Type B pancreatic cell (in vitro differentiated cells): Measurements from ENCODE around the gene MOB3B. TPM values are rescaled to one million over a fixed set of nuclear protein-coding genes. Genes with fewer than 3 reads are reported as not detected.

Experiments used
- DNase-seq: peaks from one replicate; pipeline ENCODE4 v3.0.0; 2021; ENCODE audit warnings: mixed read lengths; ENCODE audit not compliant: unreplicated experiment; ENCODE audit errors: extremely low spot score
- H3K27ac Mint-ChIP-seq: 2 replicates; pipeline ENCODE4 v1.8.0; 2021; ENCODE audit warnings: mild to moderate bottlenecking, mixed read lengths
- H3K27me3 Mint-ChIP-seq: 2 replicates; pipeline ENCODE4 v1.8.0; 2021; ENCODE audit warnings: mixed read lengths
- H3K36me3 Mint-ChIP-seq: 2 replicates; pipeline ENCODE4 v1.8.0; 2021; ENCODE audit warnings: mixed read lengths
- H3K4me1 Mint-ChIP-seq: one replicate; pipeline ENCODE4 v1.8.0; 2021; ENCODE audit warnings: mixed read lengths; ENCODE audit not compliant: unreplicated experiment
- H3K4me3 Mint-ChIP-seq: 2 replicates; pipeline ENCODE4 v1.8.0; 2021; ENCODE audit warnings: mild to moderate bottlenecking, mixed read lengths
- H3K9me3 Mint-ChIP-seq: 2 replicates; pipeline ENCODE4 v1.8.0; 2021; ENCODE audit warnings: mixed read lengths
- total RNA-seq: library from RNA; stranded (reverse); gene quantifications from 2 replicates; pipeline ENCODE4 v1.2.1, GENCODE V29; 2021; ENCODE audit warnings: low replicate concordance
- TF ChIP-seq, protein P1 (sequence below): fragments of 200-600 bp; sonication (generic); conservative IDR thresholded peaks from 2 replicates; pipeline ENCODE4 v1.5.0; 2021; ENCODE audit warnings: antibody characterized with exemption, mild to moderate bottlenecking

The MOB3B gene
- total RNA-seq, 1 donor from 2014 or later, result 27.5 TPM

DNA sequence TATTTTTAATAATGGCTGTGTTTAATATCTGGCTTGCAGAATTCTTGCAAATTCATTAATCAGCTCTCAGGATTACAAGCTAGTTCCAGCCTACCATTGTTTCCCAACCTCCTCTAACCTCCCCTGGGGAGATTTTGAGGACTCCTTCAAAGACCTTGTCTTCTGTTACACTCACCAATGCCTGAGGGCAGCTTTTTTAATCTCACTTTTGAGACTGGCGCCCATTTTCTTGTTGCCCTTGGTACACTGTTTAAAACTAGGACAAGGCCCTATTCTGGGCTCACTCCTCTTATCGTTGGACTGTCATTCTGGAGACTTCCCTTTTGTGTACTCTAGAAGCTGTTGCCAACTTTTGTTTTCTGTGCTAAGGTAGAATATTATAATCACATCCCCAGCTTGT, 219.0 kb downstream of the MOB3B start:
- TF ChIP-seq, protein P1, sequence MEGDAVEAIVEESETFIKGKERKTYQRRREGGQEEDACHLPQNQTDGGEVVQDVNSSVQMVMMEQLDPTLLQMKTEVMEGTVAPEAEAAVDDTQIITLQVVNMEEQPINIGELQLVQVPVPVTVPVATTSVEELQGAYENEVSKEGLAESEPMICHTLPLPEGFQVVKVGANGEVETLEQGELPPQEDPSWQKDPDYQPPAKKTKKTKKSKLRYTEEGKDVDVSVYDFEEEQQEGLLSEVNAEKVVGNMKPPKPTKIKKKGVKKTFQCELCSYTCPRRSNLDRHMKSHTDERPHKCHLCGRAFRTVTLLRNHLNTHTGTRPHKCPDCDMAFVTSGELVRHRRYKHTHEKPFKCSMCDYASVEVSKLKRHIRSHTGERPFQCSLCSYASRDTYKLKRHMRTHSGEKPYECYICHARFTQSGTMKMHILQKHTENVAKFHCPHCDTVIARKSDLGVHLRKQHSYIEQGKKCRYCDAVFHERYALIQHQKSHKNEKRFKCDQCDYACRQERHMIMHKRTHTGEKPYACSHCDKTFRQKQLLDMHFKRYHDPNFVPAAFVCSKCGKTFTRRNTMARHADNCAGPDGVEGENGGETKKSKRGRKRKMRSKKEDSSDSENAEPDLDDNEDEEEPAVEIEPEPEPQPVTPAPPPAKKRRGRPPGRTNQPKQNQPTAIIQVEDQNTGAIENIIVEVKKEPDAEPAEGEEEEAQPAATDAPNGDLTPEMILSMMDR, result no peak
- no peak overlapping the region for H3K4me3 Mint-ChIP-seq

DNA sequence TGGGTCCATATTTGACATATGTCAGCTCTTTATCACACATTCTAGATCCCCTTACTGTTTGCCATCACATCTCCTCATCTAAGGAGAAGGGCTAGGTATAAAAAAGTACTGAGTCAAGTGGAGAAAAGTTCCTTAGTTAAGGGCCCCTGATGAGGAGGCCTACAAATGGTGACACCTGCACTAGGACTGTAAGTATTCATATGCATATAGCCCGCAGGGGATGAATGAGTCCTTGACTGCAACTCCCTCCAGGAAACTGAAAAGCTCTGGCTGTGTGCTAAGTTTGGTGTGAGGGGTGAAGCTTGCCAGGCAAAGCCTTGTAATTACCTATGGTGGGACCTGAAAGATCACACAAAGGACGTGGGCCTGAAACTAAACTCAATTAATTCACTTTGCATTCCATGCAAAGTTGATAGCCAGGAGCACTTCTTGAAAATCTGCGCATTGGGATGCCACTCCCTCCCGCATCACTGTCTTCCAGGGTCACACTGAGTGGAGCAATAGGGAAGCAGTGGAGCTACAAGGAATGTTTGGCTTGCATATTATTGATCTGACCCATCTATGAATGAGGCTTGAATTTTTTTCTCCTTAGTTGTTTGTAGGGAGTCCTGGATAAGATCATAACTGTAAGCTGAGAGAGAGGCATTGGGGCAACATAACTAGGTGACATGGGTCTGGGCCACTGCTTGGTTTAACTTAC, 220.8 kb downstream of the MOB3B start:
- no peaks in the 10 kb centered on the region for H3K9me3 Mint-ChIP-seq
- no peaks in the 10 kb centered on the region for H3K36me3 Mint-ChIP-seq
- H3K27me3 Mint-ChIP-seq, result no peaks in the 10 kb centered on the region
- no peak overlapping the region for H3K4me3 Mint-ChIP-seq
- no peak for DNase-seq
- H3K4me1 Mint-ChIP-seq, result no peaks in the 10 kb centered on the region
- no peak overlapping the region for H3K27ac Mint-ChIP-seq
- TF ChIP-seq, protein P1, result no peak

More for the DNA sequence above, 219.0 kb downstream of the MOB3B start:
- no peak overlapping the region for H3K27ac Mint-ChIP-seq
- H3K27me3 Mint-ChIP-seq, result no peaks in the 10 kb centered on the region
- H3K4me1 Mint-ChIP-seq, result no peaks in the 10 kb centered on the region
- H3K36me3 Mint-ChIP-seq, result no peaks in the 10 kb centered on the region
- no peak for DNase-seq
- no peaks in the 10 kb centered on the region for H3K9me3 Mint-ChIP-seq

DNA sequence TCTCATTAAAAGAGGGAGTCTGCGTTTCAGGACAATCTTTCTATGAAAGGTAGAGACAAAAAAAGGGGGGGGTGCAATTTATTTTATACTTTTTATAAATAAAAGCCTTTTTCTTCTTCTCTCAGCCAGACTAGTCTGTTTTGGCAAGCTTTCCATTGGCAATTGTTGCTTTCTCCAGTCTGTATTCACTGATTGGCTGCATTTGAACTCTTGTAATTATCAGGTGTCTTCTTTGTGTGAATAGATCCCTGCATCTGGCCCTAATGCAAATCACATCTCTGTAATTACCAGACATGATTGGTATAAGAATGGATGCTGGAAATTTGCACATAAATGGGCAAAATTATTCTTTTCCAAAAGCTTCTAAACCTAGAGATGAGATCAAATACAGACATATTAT, 225.1 kb downstream of the MOB3B start:
- H3K4me1 Mint-ChIP-seq, result peaks cover 5% of the 10 kb centered on the region
- TF ChIP-seq, protein P1, result no peak
- H3K27me3 Mint-ChIP-seq, result no peaks in the 10 kb centered on the region
- no peak for DNase-seq
- H3K4me3 Mint-ChIP-seq, result no peak overlapping the region
- H3K36me3 Mint-ChIP-seq, result no peaks in the 10 kb centered on the region
- no peaks in the 10 kb centered on the region for H3K9me3 Mint-ChIP-seq
- H3K27ac Mint-ChIP-seq, result no peak overlapping the region

DNA sequence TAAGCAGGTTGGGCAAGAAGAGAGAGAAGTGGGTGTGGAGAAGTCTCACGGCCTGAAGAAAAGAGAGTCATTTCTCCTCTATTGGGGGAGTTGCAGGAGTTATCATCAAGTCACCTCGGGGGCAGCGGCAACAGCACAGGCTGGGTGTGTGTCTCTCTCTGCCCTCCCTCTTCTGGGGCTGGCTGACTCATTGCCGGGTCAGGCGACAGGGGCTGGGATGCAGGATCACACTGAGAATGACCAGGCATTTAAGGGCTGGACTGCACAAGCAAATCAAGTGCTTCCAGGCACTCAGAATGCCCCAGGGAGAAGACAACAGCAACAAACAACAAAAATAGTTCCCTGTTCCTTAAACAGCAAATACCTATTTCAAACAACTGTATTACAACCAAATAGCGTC, 226.4 kb downstream of the MOB3B start:
- Mint-ChIP-seq H3K4me1 (peaks cover 5% of the 10 kb centered on the region), H3K27me3 (no peaks in the 10 kb centered on the region), H3K36me3 (no peaks in the 10 kb centered on the region), H3K9me3 (no peaks in the 10 kb centered on the region), H3K27ac (no peak overlapping the region), H3K4me3 (no peak overlapping the region)
- TF ChIP-seq, protein P1, result no peak
- no peak for DNase-seq

DNA sequence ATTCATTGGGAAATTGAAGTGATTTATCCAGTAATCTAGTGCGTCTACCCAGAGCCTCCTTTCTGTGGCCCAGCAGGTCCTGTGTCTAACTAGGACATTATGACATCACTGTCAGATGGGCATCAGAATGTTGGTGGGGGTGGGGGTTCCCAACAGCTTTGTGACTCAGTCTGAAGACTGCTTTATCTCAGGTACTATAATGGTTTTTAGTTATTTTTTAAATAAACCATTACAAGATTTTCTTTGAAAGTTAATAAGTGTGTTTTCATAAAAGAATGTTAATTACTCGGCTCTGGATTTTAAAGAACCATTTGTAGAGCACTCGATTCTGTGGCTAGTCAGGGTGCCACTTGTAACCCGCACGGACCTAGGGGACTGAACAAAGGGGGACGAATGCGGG, 232.6 kb downstream of the MOB3B start, which contains the start of gene EQTN:
Gene EQTN, minus strand, starts transcription at position 101 of the 400 bp plus-strand sequence. Its CDS starts 95 bp downstream, at position 6.
- Mint-ChIP-seq H3K9me3 (no peaks in the 10 kb centered on the region), H3K27me3 (no peaks in the 10 kb centered on the region), H3K27ac (no peak within 1 kb of the TSS), H3K4me3 (no peak within 1 kb of the TSS), H3K4me1 (no peaks in the 10 kb centered on the region), H3K36me3 (no peaks in the 10 kb centered on the region)
- TF ChIP-seq, protein P1, result no peak
- no peak for DNase-seq
